WERI-Rb-1 (cell line): ENCODE measurements around the gene BCKDHA.
"Not testable (repeated sequence)": the region's sequence is repeated elsewhere in the genome, so short reads cannot be mapped to it uniquely, and the experiment has no call there.

Experiments
- DNase-seq: peaks from one replicate; pipeline ENCODE4 v3.0.0-alpha.2; 2020
- H3K27ac ChIP-seq: fragments of 250-450 bp; sonication (Bioruptor Pico); 2 replicates; pipeline ENCODE4 v1.5.1; 2020; ENCODE audit warnings: mild to moderate bottlenecking, moderate library complexity
- H3K27me3 ChIP-seq: fragments of 250-450 bp; sonication (Bioruptor Pico); 2 replicates; pipeline ENCODE4 v1.5.1; 2021; ENCODE audit warnings: mild to moderate bottlenecking, low read depth, moderate library complexity; ENCODE audit not compliant: insufficient read depth, severe bottlenecking
- H3K36me3 ChIP-seq: fragments of 250-450 bp; sonication (Bioruptor Pico); 2 replicates; pipeline ENCODE4 v1.5.1; 2020; ENCODE audit warnings: mild to moderate bottlenecking, moderate library complexity
- H3K4me3 ChIP-seq: 2 replicates; pipeline ENCODE4 v1.5.1; 2011; ENCODE audit warnings: low read depth, mild to moderate bottlenecking, control low read depth, low read length
- H3K9me3 ChIP-seq: fragments of 250-450 bp; sonication (Bioruptor Pico); 2 replicates; pipeline ENCODE4 v1.5.1; 2021; ENCODE audit warnings: mild to moderate bottlenecking, moderate library complexity; ENCODE audit not compliant: severe bottlenecking
- TF ChIP-seq, protein P1 (sequence below): IDR thresholded peaks from 2 replicates; pipeline ENCODE4 v1.5.1; 2011; ENCODE audit warnings: low read depth, mild to moderate bottlenecking, control low read depth, inconsistent platforms, low read length

Gene BCKDHA

DNA sequence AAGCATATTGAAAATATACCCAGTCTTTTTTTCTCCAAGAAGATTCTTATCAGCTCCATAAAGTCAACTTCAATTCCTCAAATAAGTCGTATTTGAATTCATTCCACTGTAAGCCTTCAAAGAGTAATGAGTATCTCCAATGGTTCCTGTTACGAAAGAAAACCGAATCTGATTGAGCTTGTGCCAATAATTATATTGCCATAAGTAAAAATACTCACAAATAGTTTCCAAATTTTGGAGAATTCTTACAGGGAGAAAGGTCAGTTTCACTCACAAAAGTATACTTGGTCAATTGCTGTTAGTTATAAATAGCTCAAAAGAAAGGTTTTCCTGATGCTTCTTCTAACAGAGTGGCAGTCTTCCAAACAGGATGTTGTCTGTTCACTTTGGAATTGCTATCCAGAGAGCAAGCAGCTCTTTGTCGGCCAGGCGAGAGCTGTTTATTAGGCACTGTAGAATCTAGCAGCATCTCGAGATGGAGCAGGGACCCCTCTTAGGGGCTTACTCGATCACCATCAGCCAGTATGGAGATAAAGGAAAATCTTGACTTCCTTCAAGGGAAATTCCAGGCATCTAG lies 58.8 kb downstream of the BCKDHA start:
- H3K4me3 ChIP-seq: no peak overlapping the region
- no peaks in the 10 kb centered on the region for H3K36me3 ChIP-seq
- H3K27me3 ChIP-seq: peaks cover 77% of the 10 kb centered on the region
- no peak overlapping the region for H3K27ac ChIP-seq
- no peak for DNase-seq
- TF ChIP-seq, protein P1, sequence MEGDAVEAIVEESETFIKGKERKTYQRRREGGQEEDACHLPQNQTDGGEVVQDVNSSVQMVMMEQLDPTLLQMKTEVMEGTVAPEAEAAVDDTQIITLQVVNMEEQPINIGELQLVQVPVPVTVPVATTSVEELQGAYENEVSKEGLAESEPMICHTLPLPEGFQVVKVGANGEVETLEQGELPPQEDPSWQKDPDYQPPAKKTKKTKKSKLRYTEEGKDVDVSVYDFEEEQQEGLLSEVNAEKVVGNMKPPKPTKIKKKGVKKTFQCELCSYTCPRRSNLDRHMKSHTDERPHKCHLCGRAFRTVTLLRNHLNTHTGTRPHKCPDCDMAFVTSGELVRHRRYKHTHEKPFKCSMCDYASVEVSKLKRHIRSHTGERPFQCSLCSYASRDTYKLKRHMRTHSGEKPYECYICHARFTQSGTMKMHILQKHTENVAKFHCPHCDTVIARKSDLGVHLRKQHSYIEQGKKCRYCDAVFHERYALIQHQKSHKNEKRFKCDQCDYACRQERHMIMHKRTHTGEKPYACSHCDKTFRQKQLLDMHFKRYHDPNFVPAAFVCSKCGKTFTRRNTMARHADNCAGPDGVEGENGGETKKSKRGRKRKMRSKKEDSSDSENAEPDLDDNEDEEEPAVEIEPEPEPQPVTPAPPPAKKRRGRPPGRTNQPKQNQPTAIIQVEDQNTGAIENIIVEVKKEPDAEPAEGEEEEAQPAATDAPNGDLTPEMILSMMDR: no peak
- peaks cover 5% of the 10 kb centered on the region for H3K9me3 ChIP-seq

DNA sequence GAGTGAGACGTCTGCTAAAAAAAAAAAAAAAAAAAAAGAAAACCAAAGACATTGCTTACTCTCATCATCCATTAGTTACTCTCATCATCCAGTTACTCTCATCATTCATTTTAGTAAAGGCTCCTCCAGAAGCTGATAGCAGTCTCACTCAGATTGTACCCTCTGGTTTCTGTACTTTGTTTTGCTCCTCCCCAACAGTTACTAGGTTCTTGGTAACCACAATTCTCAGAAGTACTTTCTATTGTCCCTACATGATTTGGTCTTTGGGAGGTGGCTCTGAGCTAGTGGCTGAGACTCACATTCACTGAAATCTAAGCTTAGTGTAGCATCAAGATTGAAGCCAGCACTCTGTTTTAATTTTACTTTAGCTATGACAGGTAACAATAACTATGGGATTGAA lies 59.6 kb downstream of the BCKDHA start:
- no peak for DNase-seq
- H3K27ac ChIP-seq: no peak overlapping the region
- H3K27me3 ChIP-seq: peaks cover 85% of the 10 kb centered on the region
- TF ChIP-seq, protein P1: no peak
- H3K36me3 ChIP-seq: no peaks in the 10 kb centered on the region
- no peak overlapping the region for H3K4me3 ChIP-seq
- peaks cover 9% of the 10 kb centered on the region for H3K9me3 ChIP-seq

DNA sequence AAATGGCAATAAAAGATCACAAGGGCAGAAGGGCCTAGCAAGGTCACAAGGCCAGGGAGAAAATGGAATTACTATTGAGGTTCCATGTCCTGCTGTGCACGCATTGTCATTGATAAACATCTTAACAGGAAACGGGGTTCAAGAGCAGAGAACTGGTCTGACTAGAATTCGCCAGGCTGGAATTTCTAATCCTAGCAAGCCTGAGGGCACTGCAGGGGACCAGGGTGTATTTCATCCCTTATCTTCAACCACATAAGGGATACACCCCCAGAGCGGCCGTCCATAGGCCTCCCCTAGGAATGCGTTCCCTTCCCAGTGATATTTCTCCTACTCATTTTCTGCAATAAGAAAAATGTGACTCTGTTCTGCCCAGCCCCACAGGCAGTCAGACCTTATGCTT lies 64.9 kb downstream of the BCKDHA start:
- no peak for DNase-seq
- TF ChIP-seq, protein P1: no peak
- peaks cover 13% of the 10 kb centered on the region for H3K9me3 ChIP-seq
- H3K27me3 ChIP-seq: peaks cover 95% of the 10 kb centered on the region
- H3K4me3 ChIP-seq: no peak overlapping the region
- no peak overlapping the region for H3K27ac ChIP-seq
- no peaks in the 10 kb centered on the region for H3K36me3 ChIP-seq

DNA sequence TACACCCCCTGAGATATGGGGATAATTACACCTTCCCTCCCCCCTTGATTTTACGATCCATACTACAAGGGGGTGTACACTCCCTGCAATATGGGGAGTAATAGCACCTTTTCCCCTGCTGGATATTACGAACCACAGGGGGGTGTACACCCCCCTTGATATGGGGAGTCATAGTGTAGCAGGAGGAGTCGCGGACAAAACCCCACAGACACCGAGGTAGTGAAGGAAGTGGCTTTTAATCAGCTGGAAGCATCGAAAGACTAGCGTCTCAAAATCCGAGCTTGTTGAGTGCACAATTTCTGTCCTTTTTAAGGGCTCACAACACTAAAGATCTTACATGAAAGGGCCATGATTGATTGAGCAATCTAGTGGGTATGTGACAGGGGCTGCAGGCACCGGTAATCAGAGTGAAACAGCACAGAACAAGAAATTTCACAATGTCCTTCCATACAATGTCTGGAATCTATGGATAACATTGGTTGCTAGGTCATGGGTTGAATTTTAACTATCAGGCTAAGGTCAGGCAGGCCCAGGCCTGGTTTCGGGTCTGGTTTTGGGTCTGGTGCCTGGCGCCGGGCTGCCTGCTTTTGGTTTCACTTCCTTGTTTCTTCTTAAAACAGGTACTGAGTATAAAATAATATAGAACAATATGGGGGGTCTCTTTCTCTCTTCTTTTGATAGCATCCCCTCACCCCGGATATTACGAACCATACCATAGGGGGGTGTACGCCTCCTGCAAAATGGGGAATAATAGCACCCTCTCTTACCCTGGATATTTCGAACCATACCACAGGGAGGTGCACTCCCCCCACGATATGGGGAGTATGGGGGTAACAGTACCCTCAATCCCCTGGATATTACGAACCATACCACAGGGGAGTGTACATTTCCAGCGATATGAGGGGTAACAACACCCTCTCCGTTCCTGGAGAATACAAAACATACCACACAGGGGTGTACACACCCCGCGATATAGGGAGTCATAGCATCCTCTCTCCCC lies 65.9 kb downstream of the BCKDHA start:
- H3K27ac ChIP-seq, H3K4me3 ChIP-seq, H3K36me3 ChIP-seq, DNase-seq: not testable (repeated sequence)
- Histone ChIP-seq H3K27me3 (peaks cover 90% of the 10 kb centered on the region), H3K9me3 (peaks cover 13% of the 10 kb centered on the region)
